Neutrophil (primary cell): Measurements from ENCODE around the gene PON3.

ENCODE experiments used
- H3K27ac ChIP-seq: fragments of 200-600 bp; sonication (generic); 2 replicates; pipeline ENCODE4 v1.5.1; 2016; ENCODE audit warnings: mild to moderate bottlenecking, moderate library complexity
- H3K27me3 ChIP-seq: fragments of 200-600 bp; sonication (generic); 2 replicates; pipeline ENCODE4 v1.6.0; 2016; ENCODE audit warnings: mild to moderate bottlenecking
- H3K36me3 ChIP-seq: fragments of 200-600 bp; sonication (generic); 2 replicates; pipeline ENCODE4 v1.5.1; 2017
- H3K4me1 ChIP-seq, 2 experiments: fragments of 200-600 bp in 1 of 2; sonication (generic) in 1 of 2; 1 replicate in 1 of 2; 2 replicates in 1 of 2; pipeline versions ENCODE4 v1.5.1 to v1.6.1; 2013 to 2016; ENCODE audit warnings: low read depth in 1 of 2, low read length in 1 of 2, mild to moderate bottlenecking in 1 of 2, moderate library complexity in 1 of 2; ENCODE audit not compliant: control insufficient read depth in 1 of 2, insufficient read depth in 1 of 2
- H3K4me3 ChIP-seq, 2 experiments: fragments of 200-600 bp in 1 of 2; sonication (generic) in 1 of 2; 1 replicate in 1 of 2; 2 replicates in 1 of 2; pipeline ENCODE4 v1.5.1; 2013 to 2016; ENCODE audit warnings: low read depth in 1 of 2, low read length in 1 of 2, mild to moderate bottlenecking in 1 of 2, moderate library complexity in 1 of 2
- H3K9me3 ChIP-seq: fragments of 200-600 bp; sonication (generic); 2 replicates; pipeline ENCODE4 v1.5.1; 2016
- TF ChIP-seq, protein P1 (sequence below): fragments of 200-600 bp; sonication (generic); IDR thresholded peaks from 2 replicates; pipeline ENCODE4 v1.5.1; 2016; ENCODE audit warnings: antibody characterized with exemption

PON3 gene

DNA sequence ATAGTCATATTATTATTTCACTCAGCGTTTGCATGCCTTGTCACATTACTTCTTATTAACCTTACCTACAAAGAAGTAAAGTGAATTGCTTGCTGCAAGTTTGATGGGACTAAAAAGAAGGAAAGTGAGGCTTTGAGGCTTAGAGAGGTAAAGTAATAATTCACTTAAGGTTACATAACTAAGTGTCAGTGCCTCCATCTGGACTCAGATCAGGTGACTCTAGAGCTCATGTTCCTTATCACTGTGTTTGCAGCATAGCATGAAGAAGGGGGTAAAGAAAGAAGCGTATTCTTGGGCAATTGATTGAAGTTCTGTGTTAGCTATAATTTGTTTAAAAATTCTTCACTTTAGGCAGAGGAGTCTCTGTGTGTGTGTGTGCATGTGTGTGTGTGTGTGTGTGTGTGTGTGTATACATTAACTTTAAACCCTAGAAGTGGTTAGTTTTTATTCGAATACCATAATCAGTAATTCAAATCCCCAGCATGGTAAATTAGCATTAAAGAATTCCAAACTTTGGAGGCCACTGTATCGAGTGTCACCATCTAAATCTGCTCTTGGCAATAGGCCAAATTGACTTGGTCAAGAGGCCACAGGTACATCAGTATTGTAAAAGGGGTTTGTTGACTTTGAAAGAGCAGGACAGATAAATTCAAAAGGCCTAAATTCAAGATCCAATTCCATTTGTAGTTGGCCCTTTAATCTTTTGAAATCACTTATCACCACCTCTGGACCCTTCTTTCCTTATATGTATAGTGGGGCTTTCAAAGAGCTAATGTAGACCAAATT is 2.2 kb upstream of the PON3 start:
- TF ChIP-seq, protein P1, sequence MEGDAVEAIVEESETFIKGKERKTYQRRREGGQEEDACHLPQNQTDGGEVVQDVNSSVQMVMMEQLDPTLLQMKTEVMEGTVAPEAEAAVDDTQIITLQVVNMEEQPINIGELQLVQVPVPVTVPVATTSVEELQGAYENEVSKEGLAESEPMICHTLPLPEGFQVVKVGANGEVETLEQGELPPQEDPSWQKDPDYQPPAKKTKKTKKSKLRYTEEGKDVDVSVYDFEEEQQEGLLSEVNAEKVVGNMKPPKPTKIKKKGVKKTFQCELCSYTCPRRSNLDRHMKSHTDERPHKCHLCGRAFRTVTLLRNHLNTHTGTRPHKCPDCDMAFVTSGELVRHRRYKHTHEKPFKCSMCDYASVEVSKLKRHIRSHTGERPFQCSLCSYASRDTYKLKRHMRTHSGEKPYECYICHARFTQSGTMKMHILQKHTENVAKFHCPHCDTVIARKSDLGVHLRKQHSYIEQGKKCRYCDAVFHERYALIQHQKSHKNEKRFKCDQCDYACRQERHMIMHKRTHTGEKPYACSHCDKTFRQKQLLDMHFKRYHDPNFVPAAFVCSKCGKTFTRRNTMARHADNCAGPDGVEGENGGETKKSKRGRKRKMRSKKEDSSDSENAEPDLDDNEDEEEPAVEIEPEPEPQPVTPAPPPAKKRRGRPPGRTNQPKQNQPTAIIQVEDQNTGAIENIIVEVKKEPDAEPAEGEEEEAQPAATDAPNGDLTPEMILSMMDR = no peak
- no peaks in the 10 kb centered on the region for H3K36me3 ChIP-seq

DNA sequence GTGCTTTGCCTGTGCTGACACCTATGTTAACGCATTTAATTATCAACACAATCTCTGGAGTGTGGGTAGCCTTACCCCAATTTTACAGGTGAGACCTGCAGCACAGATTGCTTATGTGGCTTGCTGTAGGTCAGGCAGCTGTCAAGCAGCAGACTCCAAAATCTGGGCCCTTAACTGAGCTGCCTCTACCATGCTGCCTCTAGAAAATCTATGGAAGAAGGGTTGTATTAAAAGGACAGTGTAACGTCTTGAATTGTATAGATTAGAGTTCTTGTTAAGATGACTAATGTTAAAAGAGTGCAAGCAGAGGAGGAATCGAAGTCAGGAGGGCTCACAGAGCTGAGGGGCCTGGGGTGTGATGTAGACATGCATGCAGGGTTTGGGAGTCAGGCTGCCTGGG is 1.2 kb upstream of the PON3 start:
- Histone ChIP-seq H3K9me3 (no peaks in the 10 kb centered on the region), H3K4me1 (no peaks in the 10 kb centered on the region), H3K27me3 (peaks cover 54% of the 10 kb centered on the region), H3K27ac (no peak overlapping the region), H3K4me3 (no peak overlapping the region), H3K36me3 (no peaks in the 10 kb centered on the region)
- TF ChIP-seq, protein P1 = no peak

More for the DNA sequence above, 2.2 kb upstream of the PON3 start:
- Histone ChIP-seq H3K27me3 (peaks cover 51% of the 10 kb centered on the region), H3K4me3 (no peak overlapping the region), H3K4me1 (no peaks in the 10 kb centered on the region), H3K27ac (no peak overlapping the region), H3K9me3 (no peaks in the 10 kb centered on the region)

DNA sequence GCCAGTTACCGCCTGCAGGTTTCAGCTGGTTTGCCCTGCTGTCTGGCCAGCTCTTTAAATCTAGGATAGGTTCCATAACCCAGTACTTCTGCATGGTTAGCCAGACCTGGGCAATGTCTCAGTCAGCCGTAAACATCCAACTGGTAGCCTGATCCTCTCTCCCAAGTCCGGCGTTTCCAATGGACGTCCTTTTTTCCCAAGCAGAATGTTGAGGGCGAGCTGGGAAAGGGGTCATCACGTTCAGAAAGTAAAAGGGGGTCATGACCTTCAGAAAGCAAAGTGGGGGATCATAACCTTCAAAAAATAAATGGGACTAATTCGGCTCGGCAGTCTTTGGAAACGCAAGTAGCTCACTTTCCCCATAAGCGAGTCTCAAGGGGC is 430 bp downstream of the PON3 start:
- H3K4me1 ChIP-seq = no peaks in the 10 kb centered on the region

DNA sequence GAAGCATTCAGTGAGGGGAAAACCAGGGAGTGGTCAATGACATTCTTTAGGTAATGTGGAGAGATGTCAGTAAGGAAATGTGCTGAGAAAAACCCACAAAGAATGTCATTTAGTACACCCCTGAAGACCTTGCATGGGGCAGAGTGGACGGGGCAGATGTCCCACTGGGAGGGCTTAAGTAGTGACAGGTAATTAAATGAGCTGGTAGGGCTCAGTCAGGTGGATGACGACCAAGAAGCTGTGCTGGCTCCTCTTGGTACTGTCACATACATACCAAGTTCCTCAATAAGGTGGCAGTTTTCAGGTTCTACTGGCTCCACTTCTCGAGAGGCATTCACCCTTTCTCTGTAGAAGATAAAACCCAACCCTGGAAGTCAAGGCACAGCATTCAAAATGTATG is 1.8 kb downstream of the PON3 start:
- Histone ChIP-seq H3K27ac (no peak overlapping the region), H3K4me1 (no peaks in the 10 kb centered on the region), H3K9me3 (no peaks in the 10 kb centered on the region), H3K36me3 (no peaks in the 10 kb centered on the region), H3K27me3 (peaks cover 54% of the 10 kb centered on the region), H3K4me3 (no peak overlapping the region)
- TF ChIP-seq, protein P1 = no peak

More for the DNA sequence above, 430 bp downstream of the PON3 start:
- Histone ChIP-seq H3K27ac (no peak overlapping the region), H3K4me3 (no peak overlapping the region), H3K27me3 (peaks cover 54% of the 10 kb centered on the region), H3K36me3 (no peaks in the 10 kb centered on the region), H3K9me3 (no peaks in the 10 kb centered on the region)
- TF ChIP-seq, protein P1 = no peak

DNA sequence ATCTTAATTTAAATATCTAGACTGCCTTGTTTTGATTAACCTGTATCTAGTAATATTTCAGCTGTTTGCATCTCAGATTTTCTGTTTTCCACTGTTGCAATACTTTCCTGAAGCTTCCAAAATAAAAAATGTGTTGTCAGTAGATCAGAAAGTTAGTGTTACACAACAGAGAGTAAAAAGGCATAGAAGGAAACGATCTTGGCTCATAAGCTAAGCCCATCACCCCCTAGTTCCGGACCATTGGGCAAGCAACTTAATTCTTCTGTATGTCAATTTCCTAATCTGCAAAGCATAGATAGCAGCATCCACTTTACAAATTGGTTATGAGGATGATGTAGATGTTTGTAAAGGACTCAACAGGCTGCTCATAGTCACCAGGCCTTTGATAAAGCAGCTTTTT is 4.4 kb downstream of the PON3 start:
- no peaks in the 10 kb centered on the region for H3K36me3 ChIP-seq
- TF ChIP-seq, protein P1 = no peak
- no peak overlapping the region for H3K27ac ChIP-seq
- no peaks in the 10 kb centered on the region for H3K4me1 ChIP-seq
- peaks cover 37% of the 10 kb centered on the region for H3K27me3 ChIP-seq
- H3K4me3 ChIP-seq = no peak overlapping the region
- no peaks in the 10 kb centered on the region for H3K9me3 ChIP-seq
